Retinal pigment epithelial cell (primary cell): ENCODE results near the gene DNAH14.

Experiments used
- DNase-seq: peaks from one replicate; pipeline ENCODE4 v3.0.0-alpha.2; 2010; ENCODE audit warnings: low read depth
- H3K4me3 ChIP-seq: 2 replicates; pipeline ENCODE4 v1.5.1; 2011; ENCODE audit warnings: mild to moderate bottlenecking, low read length, control low read depth, moderate library complexity
- CTCF ChIP-seq: conservative IDR thresholded peaks from 2 replicates; pipeline ENCODE4 v1.5.1; 2011; ENCODE audit warnings: low read depth, low read length, control low read depth, inconsistent platforms

The DNAH14 gene

DNA sequence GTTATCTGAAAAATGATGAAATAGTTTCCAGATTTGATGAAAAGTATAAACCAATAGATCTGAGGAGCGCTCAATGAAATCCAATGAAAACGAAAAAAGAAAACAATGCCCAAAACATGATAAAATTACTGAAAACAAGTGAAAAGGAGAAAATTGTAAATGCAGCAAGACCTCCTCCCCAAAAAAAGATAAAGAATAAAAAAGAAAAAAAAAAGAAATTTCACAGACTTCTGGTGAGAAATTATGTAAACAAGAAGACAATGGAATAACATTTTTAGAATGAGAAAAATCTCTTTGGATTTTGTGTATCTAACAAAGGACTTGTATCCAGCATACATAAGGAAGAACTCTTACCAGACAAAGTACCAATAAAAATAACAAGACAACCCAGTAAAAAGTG lies 134.2 kb downstream of the DNAH14 start:
- no peak overlapping the region for H3K4me3 ChIP-seq
- no peak for DNase-seq
- TF ChIP-seq CTCF: no peak

DNA sequence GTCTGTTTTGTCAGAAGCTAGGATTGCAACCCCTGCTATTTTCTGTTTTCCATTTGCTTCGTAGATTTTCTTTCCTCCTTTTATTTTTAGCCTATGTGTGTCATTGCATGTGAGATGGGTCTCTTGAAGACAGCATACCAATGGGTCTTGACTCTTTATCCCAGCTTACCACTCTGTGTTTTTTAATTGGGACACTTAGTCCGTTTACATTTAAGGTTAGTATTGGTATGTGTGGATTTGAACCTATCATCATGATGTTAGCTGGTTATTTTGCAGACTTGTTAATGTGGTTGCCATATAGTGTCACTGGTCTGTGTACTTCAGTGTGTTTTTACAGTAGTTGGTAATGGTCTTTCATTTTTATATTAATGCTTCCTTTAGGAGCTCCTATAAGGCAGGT lies 141.5 kb downstream of the DNAH14 start:
- no peak overlapping the region for H3K4me3 ChIP-seq
- no peak for TF ChIP-seq CTCF
- no peak for DNase-seq

GRCh38 chr1:225097175-225097574 lies 167.7 kb downstream of the DNAH14 start:
- no peak for TF ChIP-seq CTCF
- no peak for DNase-seq
- H3K4me3 ChIP-seq: no peak overlapping the region

DNA sequence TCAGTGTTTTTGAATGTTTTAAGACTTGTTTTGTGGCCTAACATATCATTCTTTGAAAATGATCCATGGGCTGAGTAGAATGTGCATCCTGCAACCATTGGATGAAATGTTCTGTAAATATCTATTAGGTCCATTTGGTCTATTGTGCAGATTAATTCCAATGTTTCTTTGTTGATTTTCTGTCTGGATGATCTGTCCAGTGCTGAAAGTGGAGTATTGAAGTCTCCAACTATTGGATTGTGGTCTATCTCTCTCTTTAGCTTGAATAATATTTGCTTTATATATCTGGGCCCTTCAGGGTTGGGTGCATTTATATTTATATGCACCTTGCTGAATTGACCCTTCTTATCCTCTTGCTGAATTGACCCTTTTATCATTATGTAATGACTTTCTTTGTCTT lies 181.5 kb downstream of the DNAH14 start:
- no peak overlapping the region for H3K4me3 ChIP-seq
- no peak for TF ChIP-seq CTCF
- no peak for DNase-seq

- TF ChIP-seq CTCF: no peak
- DNase-seq: no peak
- no peak overlapping the region for H3K4me3 ChIP-seq
Measured at GRCh38 chr1:225113265-225113664, 183.8 kb downstream of the DNAH14 start.

- no peak overlapping the region for H3K4me3 ChIP-seq
- DNase-seq: no peak
- no peak for TF ChIP-seq CTCF
Measured at GRCh38 chr1:225114354-225114990, 185.0 kb downstream of the DNAH14 start.

DNA sequence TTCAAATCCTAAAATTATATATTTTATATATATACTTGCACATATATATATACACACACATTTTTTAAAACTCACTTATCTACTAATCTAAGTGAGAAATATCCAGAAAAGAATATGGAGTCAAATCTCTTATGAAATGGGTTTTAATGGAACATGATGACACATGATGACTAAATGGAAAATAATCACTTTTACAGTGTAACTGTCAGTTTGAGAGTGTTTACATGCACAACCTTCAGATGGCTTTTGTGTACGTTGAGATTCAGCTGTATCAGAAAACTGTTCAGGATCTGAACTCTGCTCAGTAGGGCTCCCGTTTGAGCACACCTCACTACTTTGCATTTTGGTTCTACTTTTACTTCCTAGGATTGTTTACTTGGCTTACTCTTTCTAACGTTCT lies 189.8 kb downstream of the DNAH14 start:
- H3K4me3 ChIP-seq: no peak overlapping the region
- no peak for DNase-seq
- no peak for TF ChIP-seq CTCF
